ENCODE measurements around the gene CPA1. TPM values are rescaled to one million over a fixed set of nuclear protein-coding genes. Genes with fewer than 3 reads are reported as not detected.

Gene CPA1
- total and polyA plus RNA-seq, 2 of the 13 experiments (the other 11 are each of a cell fraction or from before 2014, with no cell fraction given): 0.20 to 0.58 TPM

GRCh38 chr7:130393841-130394411, 13.6 kb downstream of the CPA1 start:
- CTCF ChIA-PET (ENCODE audit: low intra/inter-chr PET ratio, low total read pairs): no interaction called here
- BruUV-seq (replicated peaks): no TSS peak

More at GRCh38 chr7:130393841-130394411, 13.6 kb downstream of the CPA1 start:
- WGBS (ENCODE audit: low lambda C conversion rate): 72% methylated on average over 10 of the region's 10 CpGs
- intact Hi-C loops (cut with micrococcal nuclease; ENCODE audit: unreplicated experiment) (no loop called here), in situ Hi-C loops (cut with HindIII; ENCODE audit: extremely low pct_ligation_motif_present, low pct_unique_long_range_greater_than_20kb) (no loop called here)
- Histone ChIP-seq H3K27me3 (ENCODE audit: control insufficient read depth in 1 of 2, insufficient read depth in 2 of 2, low read length in 2 of 2) (no peaks in the 10 kb centered on the region), H3K27ac (ENCODE audit: extremely low read length, insufficient read depth, low read length) (no peak overlapping the region), H3K36me3 (replicated peaks in 1 of 2; ENCODE audit: control insufficient read depth in 1 of 2, insufficient read depth in 2 of 2, low read length in 2 of 2) (no peaks in the 10 kb centered on the region), H3K4me1 (ENCODE audit: insufficient read depth, low read length) (no peaks in the 10 kb centered on the region), H2AFZ (ENCODE audit: low read length) (no peak overlapping the region), H3K9ac (ENCODE audit: insufficient read depth, low read depth, low read length) (no peak overlapping the region), H3K4me3 (replicated peaks in 1 of 3; ENCODE audit: insufficient read depth in 1 of 3, low read depth in 2 of 3, low read length in 3 of 3) (no peak overlapping the region), H3K4me2 (ENCODE audit: low read depth, low read length) (no peak overlapping the region), H3K79me2 (ENCODE audit: insufficient read depth, low read length) (no peaks in the 10 kb centered on the region), H4K20me1 (ENCODE audit: insufficient read depth, low read length) (no peaks in the 10 kb centered on the region), H3K9me3 (ENCODE audit: low read length) (no peaks in the 10 kb centered on the region)
- no peak for DNase-seq (ENCODE audit: low spot score)
- POLR2A ChIA-PET: no interaction called here
- no peak for FAIRE-seq
- ATAC-seq: no peak
- no peak for TF ChIP-seq HNRNPUL1 (IDR thresholded peaks at IDR 0.05; ENCODE audit: low read depth, low read length)
- TF ChIP-seq, protein P1, sequence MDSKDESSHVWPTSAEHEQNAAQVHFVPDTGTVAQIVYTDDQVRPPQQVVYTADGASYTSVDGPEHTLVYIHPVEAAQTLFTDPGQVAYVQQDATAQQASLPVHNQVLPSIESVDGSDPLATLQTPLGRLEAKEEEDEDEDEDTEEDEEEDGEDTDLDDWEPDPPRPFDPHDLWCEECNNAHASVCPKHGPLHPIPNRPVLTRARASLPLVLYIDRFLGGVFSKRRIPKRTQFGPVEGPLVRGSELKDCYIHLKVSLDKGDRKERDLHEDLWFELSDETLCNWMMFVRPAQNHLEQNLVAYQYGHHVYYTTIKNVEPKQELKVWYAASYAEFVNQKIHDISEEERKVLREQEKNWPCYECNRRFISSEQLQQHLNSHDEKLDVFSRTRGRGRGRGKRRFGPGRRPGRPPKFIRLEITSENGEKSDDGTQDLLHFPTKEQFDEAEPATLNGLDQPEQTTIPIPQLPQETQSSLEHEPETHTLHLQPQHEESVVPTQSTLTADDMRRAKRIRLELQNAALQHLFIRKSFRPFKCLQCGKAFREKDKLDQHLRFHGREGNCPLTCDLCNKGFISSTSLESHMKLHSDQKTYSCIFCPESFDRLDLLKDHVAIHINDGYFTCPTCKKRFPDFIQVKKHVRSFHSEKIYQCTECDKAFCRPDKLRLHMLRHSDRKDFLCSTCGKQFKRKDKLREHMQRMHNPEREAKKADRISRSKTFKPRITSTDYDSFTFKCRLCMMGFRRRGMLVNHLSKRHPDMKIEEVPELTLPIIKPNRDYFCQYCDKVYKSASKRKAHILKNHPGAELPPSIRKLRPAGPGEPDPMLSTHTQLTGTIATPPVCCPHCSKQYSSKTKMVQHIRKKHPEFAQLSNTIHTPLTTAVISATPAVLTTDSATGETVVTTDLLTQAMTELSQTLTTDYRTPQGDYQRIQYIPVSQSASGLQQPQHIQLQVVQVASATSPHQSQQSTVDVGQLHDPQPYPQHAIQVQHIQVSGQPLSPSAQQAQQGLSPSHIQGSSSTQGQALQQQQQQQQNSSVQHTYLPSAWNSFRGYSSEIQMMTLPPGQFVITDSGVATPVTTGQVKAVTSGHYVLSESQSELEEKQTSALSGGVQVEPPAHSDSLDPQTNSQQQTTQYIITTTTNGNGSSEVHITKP (CRISPR knock-in tag; IDR thresholded peaks at IDR 0.05; ENCODE audit: low read depth): no peak
- no peak for TF ChIP-seq GTF3A (CRISPR knock-in tag; conservative IDR thresholded peaks at IDR 0.05)
